ENCODE data around the gene CKM. TPM values are rescaled to one million over a fixed set of nuclear protein-coding genes. Genes with fewer than 3 reads are reported as not detected.

Gene CKM
- total RNA-seq, 4 donors from 2014 or later, result 18,507 to 37,792 (median 27,366) TPM

DNA sequence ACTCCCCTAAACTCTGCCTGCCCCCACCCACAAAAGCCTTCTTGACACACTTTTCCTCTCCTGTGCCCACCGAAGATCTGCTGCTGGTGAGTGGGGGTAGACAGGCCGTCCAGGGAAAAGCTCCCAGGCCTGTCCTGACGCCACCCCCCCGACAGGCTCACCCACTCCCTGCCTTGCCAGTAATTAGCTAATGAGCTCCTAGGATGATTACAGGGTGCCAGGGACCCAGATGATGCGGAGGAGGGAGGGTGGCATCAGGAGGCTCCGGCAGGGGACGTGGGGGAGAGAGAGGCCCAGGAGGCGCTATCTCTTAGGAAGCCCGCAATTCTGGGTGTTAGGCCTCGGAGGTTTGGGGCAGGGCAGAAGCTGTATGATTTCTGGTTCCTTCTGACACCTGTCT lies 44.6 kb downstream of the CKM start:
- ATAC-seq (no peak), DNase-seq (no peak)
- Histone ChIP-seq H3K4me1 (no peaks in the 10 kb centered on the region), H3K36me3 (peaks cover 0 to 46% of the 10 kb centered on the region in 2 donors), H3K27ac (no peak overlapping the region), H3K4me3 (no peak overlapping the region), H3K27me3 (no peaks in the 10 kb centered on the region), H3K9me3 (no peaks in the 10 kb centered on the region)
- TF ChIP-seq POLR2A (IDR thresholded peaks at IDR 0.05), result no peak
- TF ChIP-seq, protein P1, sequence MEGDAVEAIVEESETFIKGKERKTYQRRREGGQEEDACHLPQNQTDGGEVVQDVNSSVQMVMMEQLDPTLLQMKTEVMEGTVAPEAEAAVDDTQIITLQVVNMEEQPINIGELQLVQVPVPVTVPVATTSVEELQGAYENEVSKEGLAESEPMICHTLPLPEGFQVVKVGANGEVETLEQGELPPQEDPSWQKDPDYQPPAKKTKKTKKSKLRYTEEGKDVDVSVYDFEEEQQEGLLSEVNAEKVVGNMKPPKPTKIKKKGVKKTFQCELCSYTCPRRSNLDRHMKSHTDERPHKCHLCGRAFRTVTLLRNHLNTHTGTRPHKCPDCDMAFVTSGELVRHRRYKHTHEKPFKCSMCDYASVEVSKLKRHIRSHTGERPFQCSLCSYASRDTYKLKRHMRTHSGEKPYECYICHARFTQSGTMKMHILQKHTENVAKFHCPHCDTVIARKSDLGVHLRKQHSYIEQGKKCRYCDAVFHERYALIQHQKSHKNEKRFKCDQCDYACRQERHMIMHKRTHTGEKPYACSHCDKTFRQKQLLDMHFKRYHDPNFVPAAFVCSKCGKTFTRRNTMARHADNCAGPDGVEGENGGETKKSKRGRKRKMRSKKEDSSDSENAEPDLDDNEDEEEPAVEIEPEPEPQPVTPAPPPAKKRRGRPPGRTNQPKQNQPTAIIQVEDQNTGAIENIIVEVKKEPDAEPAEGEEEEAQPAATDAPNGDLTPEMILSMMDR (IDR thresholded peaks at IDR 0.05 in 4 of 5, conservative IDR thresholded peaks at IDR 0.05 in 1 of 5), result no peak
- intact Hi-C loops (cut with DNase I; ENCODE audit: low total_unique reads) (no loop called here), in situ Hi-C loops (cut with MboI; ENCODE audit: low sequenced_read_pairs in 4 of 4) (no loop called here)

DNA sequence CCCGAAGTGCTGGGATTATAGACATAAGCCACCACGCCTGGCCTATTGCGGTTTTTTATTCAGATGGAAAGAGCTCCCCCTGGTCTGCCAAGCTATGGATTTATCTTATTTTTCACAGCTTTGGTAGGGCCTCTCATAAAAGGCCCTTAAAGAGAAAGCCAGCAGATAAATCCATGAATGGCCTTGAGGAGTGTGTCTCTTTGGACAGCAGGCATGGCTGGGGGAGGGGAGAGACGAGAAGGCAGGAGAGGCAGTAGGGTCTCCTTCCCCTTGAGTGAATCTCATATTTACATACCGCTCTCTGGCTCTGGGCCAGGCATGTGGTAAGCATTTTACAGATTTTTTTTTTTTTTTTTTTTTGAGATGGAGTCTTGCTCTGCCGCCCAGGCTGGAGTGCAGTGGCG lies 46.4 kb downstream of the CKM start:
- TF ChIP-seq, protein P1 (IDR thresholded peaks at IDR 0.05 in 4 of 5, conservative IDR thresholded peaks at IDR 0.05 in 1 of 5), result no peak
- H3K4me1 ChIP-seq, result no peaks in the 10 kb centered on the region
- no peak overlapping the region for H3K27ac ChIP-seq
- ATAC-seq, result no peak
- H3K4me3 ChIP-seq, result no peak overlapping the region
- no peaks in the 10 kb centered on the region for H3K27me3 ChIP-seq
- H3K36me3 ChIP-seq, result peaks cover 0 to 39% of the 10 kb centered on the region in 2 donors
- in situ Hi-C loops (cut with MboI; ENCODE audit: low sequenced_read_pairs in 4 of 4) (no loop called here), intact Hi-C loops (cut with DNase I; ENCODE audit: low total_unique reads) (no loop called here)
- no peak for DNase-seq
- no peaks in the 10 kb centered on the region for H3K9me3 ChIP-seq

DNA sequence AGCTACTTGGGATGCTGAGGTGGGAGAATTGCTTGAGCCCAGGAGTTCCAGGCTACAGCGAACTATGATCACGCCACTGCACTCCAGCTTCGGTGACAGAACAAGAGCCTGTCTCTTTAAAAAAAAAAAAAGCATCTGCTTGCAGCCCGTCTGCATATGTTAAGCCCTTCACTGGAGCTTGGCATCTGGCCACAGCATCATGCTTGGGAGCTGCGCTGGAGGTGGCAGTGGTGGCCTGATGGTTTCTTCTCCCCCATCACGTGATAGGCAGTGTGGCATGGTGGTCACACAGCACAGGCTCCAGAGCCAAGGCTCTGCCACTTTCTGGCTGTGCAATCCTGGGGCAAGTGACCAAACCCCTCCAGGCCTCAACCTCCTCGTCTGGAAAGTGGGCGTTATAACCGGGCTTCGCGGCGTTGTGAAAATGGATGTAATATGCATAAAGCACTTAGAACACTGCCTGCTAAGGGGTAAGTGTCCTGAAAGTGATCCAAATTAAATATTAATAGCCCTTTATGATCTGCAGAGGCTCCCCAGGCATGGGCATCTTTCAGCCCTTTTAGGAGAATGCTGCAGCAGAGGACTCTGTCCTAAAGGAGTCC lies 47.2 kb downstream of the CKM start:
- TF ChIP-seq POLR2A (IDR thresholded peaks at IDR 0.05), result no peak
- TF ChIP-seq, protein P1 (IDR thresholded peaks at IDR 0.05 in 4 of 5, conservative IDR thresholded peaks at IDR 0.05 in 1 of 5), result no peak
- no peaks in the 10 kb centered on the region for H3K9me3 ChIP-seq
- H3K36me3 ChIP-seq, result peaks cover 0 to 34% of the 10 kb centered on the region in 2 donors
- ATAC-seq (no peak), DNase-seq (no peak)
- intact Hi-C loops (cut with DNase I; ENCODE audit: low total_unique reads) (no loop called here), in situ Hi-C loops (cut with MboI; ENCODE audit: low sequenced_read_pairs in 4 of 4) (no loop called here)
- H3K27me3 ChIP-seq, result no peaks in the 10 kb centered on the region
- no peak overlapping the region for H3K27ac ChIP-seq
- no peak overlapping the region for H3K4me3 ChIP-seq
- no peaks in the 10 kb centered on the region for H3K4me1 ChIP-seq

DNA sequence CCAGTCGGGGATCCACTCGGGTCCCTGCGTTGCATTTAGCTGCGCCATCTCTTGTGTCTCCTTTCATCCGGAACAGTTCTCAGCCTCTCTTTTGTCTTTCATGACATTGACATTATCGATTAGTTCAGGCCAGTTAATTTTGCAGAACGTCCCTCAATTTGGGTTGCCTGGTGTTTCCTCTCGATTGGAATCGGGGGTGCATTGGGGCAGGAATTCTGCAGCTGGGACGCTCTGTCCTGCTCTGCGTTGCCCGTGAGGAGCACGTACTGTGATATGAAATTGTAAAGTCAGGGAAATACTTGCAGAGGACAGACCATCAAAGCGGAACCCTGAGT lies 49.2 kb downstream of the CKM start:
- Histone ChIP-seq H3K27ac (no peak overlapping the region), H3K4me1 (no peaks in the 10 kb centered on the region), H3K4me3 (no peak overlapping the region), H3K27me3 (no peaks in the 10 kb centered on the region), H3K36me3 (peaks cover 0 to 21% of the 10 kb centered on the region in 2 donors), H3K9me3 (no peaks in the 10 kb centered on the region)
- intact Hi-C loops (cut with DNase I; ENCODE audit: low total_unique reads) (no loop called here), in situ Hi-C loops (cut with MboI; ENCODE audit: low sequenced_read_pairs in 4 of 4) (no loop called here)
- ATAC-seq (no peak), DNase-seq (no peak)
- TF ChIP-seq, protein P1 (IDR thresholded peaks at IDR 0.05 in 4 of 5, conservative IDR thresholded peaks at IDR 0.05 in 1 of 5), result no peak
- TF ChIP-seq POLR2A (IDR thresholded peaks at IDR 0.05), result no peak

DNA sequence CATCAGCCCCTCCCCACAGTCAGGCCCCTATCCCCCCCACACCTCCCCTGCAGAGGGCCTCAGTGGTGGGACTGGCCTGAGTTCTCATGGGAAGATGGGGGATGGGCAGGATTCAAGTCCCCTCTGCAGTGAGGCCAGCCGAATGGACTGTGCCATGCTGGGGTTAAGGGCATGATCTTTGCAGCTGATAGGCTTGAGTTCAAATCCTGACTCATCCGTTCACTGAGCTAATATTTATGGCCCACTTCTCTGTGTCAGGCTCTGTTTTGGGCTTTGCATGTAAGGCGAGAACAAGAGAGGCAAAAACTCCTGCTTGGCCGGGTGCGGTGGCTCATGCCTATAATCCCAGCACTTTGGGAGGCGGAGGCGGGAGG lies 51.0 kb downstream of the CKM start:
- H3K36me3 ChIP-seq, result peaks cover 0 to 10% of the 10 kb centered on the region in 2 donors
- TF ChIP-seq, protein P1 (IDR thresholded peaks at IDR 0.05 in 4 of 5, conservative IDR thresholded peaks at IDR 0.05 in 1 of 5), result no peak
- no peak for TF ChIP-seq POLR2A (IDR thresholded peaks at IDR 0.05)
- in situ Hi-C loops (cut with MboI; ENCODE audit: low sequenced_read_pairs in 4 of 4), result no loop called here

More for the DNA sequence above, 51.0 kb downstream of the CKM start:
- ATAC-seq, result no peak
- H3K27ac ChIP-seq, result no peak overlapping the region
- no peaks in the 10 kb centered on the region for H3K9me3 ChIP-seq
- H3K27me3 ChIP-seq, result no peaks in the 10 kb centered on the region
- intact Hi-C loops (cut with DNase I; ENCODE audit: low total_unique reads), result no loop called here
- DNase-seq, result no peak
- H3K4me3 ChIP-seq, result no peak overlapping the region
- no peaks in the 10 kb centered on the region for H3K4me1 ChIP-seq
